HepG2 (cell line): ENCODE measurements around the gene CYP27A1. TPM values are rescaled to one million over a fixed set of nuclear protein-coding genes. Genes with fewer than 3 reads are reported as not detected.
A peak's percentile ranks its signal among the peaks of the same experiment; 100 is the strongest.

ENCODE experiments used
- HHEX ChIP-seq: IDR thresholded peaks from 2 replicates; pipeline ENCODE4 v1.6.1; 2016; ENCODE audit warnings: control low read depth
- HNRNPUL1 ChIP-seq: fragments of 200-400 bp; formaldehyde crosslinking; IDR thresholded peaks from 2 replicates; pipeline ENCODE4 v1.6.1; 2017; ENCODE audit warnings: low read depth, mild to moderate bottlenecking, low read length, moderate library complexity
- IKZF1 ChIP-seq: fragments of 450-650 bp; IDR thresholded peaks from 2 replicates; pipeline ENCODE4 v1.7.1; 2016
- KLF6 ChIP-seq: IDR thresholded peaks from 2 replicates; pipeline ENCODE4 v1.8.0; 2016; ENCODE audit warnings: missing biosample characterization, missing genetic modification reagents
- MATR3 ChIP-seq: sonication (generic); formaldehyde crosslinking; IDR thresholded peaks from 2 replicates; pipeline ENCODE4 v1.4.0; 2020; ENCODE audit warnings: missing genetic modification reagents
- MIER3 ChIP-seq: IDR thresholded peaks from 2 replicates; pipeline ENCODE4 v1.6.1; 2016; ENCODE audit warnings: missing compliant biosample characterization, borderline replicate concordance
- NCOA1 ChIP-seq: sonication (generic); formaldehyde crosslinking; IDR thresholded peaks from 2 replicates; pipeline ENCODE4 v1.9.0; 2021; ENCODE audit warnings: missing genetic modification reagents
- SMARCE1 ChIP-seq: fragments of 450-650 bp; IDR thresholded peaks from 2 replicates; pipeline ENCODE4 v1.6.1; 2017; ENCODE audit warnings: borderline replicate concordance
- SYNCRIP ChIP-seq: fragments of 200-400 bp; formaldehyde crosslinking; IDR thresholded peaks from 2 replicates; pipeline ENCODE4 v1.6.1; 2018; ENCODE audit warnings: mild to moderate bottlenecking, low read depth, low read length; ENCODE audit not compliant: insufficient read depth
- YEATS2 ChIP-seq: sonication (generic); formaldehyde crosslinking; IDR thresholded peaks from 2 replicates; pipeline ENCODE4 v1.4.0; 2020; ENCODE audit warnings: missing genetic modification reagents, borderline replicate concordance
- ZBTB3 ChIP-seq: sonication (generic); formaldehyde crosslinking; IDR thresholded peaks from 2 replicates; pipeline ENCODE4 v1.4.0; 2020; ENCODE audit warnings: low read depth, mild to moderate bottlenecking, moderate library complexity, missing genetic modification reagents, borderline replicate concordance
- ZNF10 ChIP-seq: sonication (generic); formaldehyde crosslinking; IDR thresholded peaks from 2 replicates; pipeline ENCODE4 v1.4.0; 2020; ENCODE audit warnings: mild to moderate bottlenecking, low read depth, missing genetic modification reagents, borderline replicate concordance
- ZNF230 ChIP-seq: sonication (generic); formaldehyde crosslinking; IDR thresholded peaks from 2 replicates; pipeline ENCODE4 v1.4.0; 2020; ENCODE audit warnings: mild to moderate bottlenecking, missing genetic modification reagents
- ZNF484 ChIP-seq: sonication (generic); formaldehyde crosslinking; IDR thresholded peaks from 2 replicates; pipeline ENCODE4 v1.5.1; 2020; ENCODE audit warnings: mild to moderate bottlenecking, low read depth, missing genetic modification reagents, borderline replicate concordance
- ZNF543 ChIP-seq: sonication (generic); formaldehyde crosslinking; IDR thresholded peaks from 2 replicates; pipeline ENCODE4 v1.4.0; 2020; ENCODE audit warnings: mild to moderate bottlenecking, missing genetic modification reagents
- ZNF660 ChIP-seq: sonication (generic); formaldehyde crosslinking; IDR thresholded peaks from 2 replicates; pipeline ENCODE4 v1.5.1; 2020; ENCODE audit warnings: mild to moderate bottlenecking, low read depth, missing genetic modification reagents, borderline replicate concordance
- ZNF781 ChIP-seq: sonication (generic); formaldehyde crosslinking; IDR thresholded peaks from 2 replicates; pipeline ENCODE4 v1.5.1; 2020; ENCODE audit warnings: borderline replicate concordance, mild to moderate bottlenecking, missing genetic modification reagents; ENCODE audit errors: not compliant biosample characterization
- polyA plus RNA-seq, 8 experiments: library from polyadenylated mRNA; depleted of rRNA in 3 of 8; stranded (reverse) in 7 of 8; unstranded in 1 of 8; fragments of >200 nt; fragmentation: Illumina TruSeq in 4 of 8; extraction: Trizol in 4 of 8; gene quantifications; 2 replicates each; pipeline versions ENCODE4 v1.2.1 to v1.2.3, GENCODE V29; 2011 to 2016; ENCODE audit warnings: low read depth in 4 of 8, missing spikeins in 1 of 8, mixed read lengths in 1 of 8; ENCODE audit not compliant: insufficient read depth in 1 of 8
- total RNA-seq, 5 experiments: library from RNA; depleted of rRNA; stranded (reverse); fragments of >200 nt; fragmentation: Illumina TruSeq; extraction: Trizol; gene quantifications; 2 replicates each; pipeline ENCODE4 v1.2.3, GENCODE V29; 2016; ENCODE audit warnings: low read depth in 1 of 5
- TF ChIP-seq, protein P1 (sequence below): sonication (generic); formaldehyde crosslinking; IDR thresholded peaks from 2 replicates; pipeline ENCODE4 v1.4.0; 2020; ENCODE audit warnings: missing genetic modification reagents
- TF ChIP-seq, protein P2 (sequence below): sonication (generic); formaldehyde crosslinking; IDR thresholded peaks from 2 replicates; pipeline ENCODE4 v1.4.0; 2020; ENCODE audit warnings: mild to moderate bottlenecking, missing genetic modification reagents
- TF ChIP-seq, protein P3 (sequence below): IDR thresholded peaks from 2 replicates; pipeline ENCODE4 v1.6.1; 2016; ENCODE audit warnings: missing biosample characterization, missing genetic modification reagents, low read depth

CYP27A1 gene
- total and polyA plus RNA-seq, 2 of the 13 experiments (the other 11 are each of a cell fraction or from before 2014, with no cell fraction given), result 157 to 266 TPM

DNA sequence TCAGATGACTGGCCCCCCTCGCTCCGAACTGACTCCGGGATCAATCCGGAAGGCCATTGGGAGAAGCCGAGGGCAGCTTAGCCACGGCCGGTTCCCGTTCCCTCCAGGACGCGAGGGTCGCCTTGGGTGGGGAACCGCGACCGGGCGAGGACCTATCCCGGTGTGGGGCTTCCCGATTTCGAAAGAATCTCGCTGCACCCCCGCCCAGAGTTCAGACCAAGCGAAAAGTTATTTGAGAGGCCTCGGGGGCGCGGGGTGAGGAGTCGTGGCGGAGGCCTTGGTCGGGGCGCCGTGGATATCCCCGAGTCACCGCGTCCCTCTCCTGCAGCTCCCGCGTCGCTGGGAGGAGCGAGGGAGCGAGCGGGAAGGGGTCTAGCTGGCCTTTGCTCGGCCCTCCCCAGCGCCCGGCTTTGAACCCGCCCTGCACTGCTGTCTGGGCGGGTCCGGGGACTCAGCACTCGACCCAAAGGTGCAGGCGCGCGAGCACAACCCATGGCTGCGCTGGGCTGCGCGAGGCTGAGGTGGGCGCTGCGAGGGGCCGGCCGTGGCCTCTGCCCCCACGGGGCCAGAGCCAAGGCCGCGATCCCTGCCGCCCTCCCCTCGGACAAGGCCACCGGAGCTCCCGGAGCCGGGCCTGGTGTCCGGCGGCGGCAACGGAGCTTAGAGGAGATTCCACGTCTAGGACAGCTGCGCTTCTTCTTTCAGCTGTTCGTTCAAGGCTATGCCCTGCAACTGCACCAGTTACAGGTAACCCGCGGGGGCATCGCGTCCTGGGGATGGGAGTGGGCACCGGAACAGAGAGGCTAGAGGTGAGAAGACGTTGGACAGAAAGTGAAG lies at the start of gene CYP27A1 (continued):
- TF ChIP-seq YEATS2 (CRISPR knock-in tag) (peak; percentile 63), SMARCE1 (no peak), ZNF230 (CRISPR knock-in tag) (peak; percentile 96), HHEX (no peak), ZNF484 (CRISPR knock-in tag) (no peak; the same call in 1 of the 2 replicates), HNRNPUL1 (no peak), ZNF781 (CRISPR knock-in tag) (peak; percentile 96), ZNF543 (CRISPR knock-in tag) (peak; percentile 99), ZBTB3 (peak; percentile 95), MATR3 (CRISPR knock-in tag) (no peak), IKZF1 (no peak), NCOA1 (peak; percentile 89; the same call in 1 of the 2 replicates), ZNF660 (CRISPR knock-in tag) (no peak), ZNF10 (CRISPR knock-in tag) (no peak), KLF6 (CRISPR knock-in tag) (peak; percentile 77; the same call in 1 of the 2 replicates), MIER3 (CRISPR knock-in tag) (peak; percentile 65; the same call in 1 of the 2 replicates), SYNCRIP (no peak)
- TF ChIP-seq, protein P1, sequence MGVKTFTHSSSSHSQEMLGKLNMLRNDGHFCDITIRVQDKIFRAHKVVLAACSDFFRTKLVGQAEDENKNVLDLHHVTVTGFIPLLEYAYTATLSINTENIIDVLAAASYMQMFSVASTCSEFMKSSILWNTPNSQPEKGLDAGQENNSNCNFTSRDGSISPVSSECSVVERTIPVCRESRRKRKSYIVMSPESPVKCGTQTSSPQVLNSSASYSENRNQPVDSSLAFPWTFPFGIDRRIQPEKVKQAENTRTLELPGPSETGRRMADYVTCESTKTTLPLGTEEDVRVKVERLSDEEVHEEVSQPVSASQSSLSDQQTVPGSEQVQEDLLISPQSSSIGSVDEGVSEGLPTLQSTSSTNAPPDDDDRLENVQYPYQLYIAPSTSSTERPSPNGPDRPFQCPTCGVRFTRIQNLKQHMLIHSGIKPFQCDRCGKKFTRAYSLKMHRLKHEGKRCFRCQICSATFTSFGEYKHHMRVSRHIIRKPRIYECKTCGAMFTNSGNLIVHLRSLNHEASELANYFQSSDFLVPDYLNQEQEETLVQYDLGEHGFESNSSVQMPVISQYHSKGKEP (CRISPR knock-in tag), result no peak; the same call in 1 of the 2 replicates
- TF ChIP-seq, protein P2, sequence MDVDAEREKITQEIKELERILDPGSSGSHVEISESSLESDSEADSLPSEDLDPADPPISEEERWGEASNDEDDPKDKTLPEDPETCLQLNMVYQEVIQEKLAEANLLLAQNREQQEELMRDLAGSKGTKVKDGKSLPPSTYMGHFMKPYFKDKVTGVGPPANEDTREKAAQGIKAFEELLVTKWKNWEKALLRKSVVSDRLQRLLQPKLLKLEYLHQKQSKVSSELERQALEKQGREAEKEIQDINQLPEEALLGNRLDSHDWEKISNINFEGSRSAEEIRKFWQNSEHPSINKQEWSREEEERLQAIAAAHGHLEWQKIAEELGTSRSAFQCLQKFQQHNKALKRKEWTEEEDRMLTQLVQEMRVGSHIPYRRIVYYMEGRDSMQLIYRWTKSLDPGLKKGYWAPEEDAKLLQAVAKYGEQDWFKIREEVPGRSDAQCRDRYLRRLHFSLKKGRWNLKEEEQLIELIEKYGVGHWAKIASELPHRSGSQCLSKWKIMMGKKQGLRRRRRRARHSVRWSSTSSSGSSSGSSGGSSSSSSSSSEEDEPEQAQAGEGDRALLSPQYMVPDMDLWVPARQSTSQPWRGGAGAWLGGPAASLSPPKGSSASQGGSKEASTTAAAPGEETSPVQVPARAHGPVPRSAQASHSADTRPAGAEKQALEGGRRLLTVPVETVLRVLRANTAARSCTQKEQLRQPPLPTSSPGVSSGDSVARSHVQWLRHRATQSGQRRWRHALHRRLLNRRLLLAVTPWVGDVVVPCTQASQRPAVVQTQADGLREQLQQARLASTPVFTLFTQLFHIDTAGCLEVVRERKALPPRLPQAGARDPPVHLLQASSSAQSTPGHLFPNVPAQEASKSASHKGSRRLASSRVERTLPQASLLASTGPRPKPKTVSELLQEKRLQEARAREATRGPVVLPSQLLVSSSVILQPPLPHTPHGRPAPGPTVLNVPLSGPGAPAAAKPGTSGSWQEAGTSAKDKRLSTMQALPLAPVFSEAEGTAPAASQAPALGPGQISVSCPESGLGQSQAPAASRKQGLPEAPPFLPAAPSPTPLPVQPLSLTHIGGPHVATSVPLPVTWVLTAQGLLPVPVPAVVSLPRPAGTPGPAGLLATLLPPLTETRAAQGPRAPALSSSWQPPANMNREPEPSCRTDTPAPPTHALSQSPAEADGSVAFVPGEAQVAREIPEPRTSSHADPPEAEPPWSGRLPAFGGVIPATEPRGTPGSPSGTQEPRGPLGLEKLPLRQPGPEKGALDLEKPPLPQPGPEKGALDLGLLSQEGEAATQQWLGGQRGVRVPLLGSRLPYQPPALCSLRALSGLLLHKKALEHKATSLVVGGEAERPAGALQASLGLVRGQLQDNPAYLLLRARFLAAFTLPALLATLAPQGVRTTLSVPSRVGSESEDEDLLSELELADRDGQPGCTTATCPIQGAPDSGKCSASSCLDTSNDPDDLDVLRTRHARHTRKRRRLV (CRISPR knock-in tag), result no peak; the same call in 1 of the 2 replicates
- TF ChIP-seq, protein P3, sequence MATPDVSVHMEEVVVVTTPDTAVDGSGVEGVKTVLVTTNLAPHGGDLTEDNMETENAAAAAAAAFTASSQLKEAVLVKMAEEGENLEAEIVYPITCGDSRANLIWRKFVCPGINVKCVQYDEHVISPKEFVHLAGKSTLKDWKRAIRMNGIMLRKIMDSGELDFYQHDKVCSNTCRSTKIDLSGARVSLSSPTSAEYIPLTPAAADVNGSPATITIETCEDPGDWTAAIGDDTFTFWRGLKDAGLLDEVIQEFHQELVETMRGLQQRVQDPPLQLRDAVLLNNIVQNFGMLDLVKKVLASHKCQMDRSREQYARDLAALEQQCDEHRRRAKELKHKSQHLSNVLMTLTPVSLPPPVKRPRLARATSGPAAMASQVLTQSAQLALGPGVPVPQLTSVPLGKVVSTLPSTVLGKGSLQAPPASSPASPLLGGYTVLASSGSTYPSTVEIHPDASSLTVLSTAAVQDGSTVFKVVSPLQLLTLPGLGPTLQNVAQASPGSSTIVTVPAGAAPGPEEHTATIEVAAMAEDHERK (CRISPR knock-in tag), result no peak
